ENCODE data around the gene STAP2. TPM values are rescaled to one million over a fixed set of nuclear protein-coding genes. Genes with fewer than 3 reads are reported as not detected.

Gene STAP2
- total RNA-seq, 1 donor from 2014 or later: 66.2 TPM

DNA sequence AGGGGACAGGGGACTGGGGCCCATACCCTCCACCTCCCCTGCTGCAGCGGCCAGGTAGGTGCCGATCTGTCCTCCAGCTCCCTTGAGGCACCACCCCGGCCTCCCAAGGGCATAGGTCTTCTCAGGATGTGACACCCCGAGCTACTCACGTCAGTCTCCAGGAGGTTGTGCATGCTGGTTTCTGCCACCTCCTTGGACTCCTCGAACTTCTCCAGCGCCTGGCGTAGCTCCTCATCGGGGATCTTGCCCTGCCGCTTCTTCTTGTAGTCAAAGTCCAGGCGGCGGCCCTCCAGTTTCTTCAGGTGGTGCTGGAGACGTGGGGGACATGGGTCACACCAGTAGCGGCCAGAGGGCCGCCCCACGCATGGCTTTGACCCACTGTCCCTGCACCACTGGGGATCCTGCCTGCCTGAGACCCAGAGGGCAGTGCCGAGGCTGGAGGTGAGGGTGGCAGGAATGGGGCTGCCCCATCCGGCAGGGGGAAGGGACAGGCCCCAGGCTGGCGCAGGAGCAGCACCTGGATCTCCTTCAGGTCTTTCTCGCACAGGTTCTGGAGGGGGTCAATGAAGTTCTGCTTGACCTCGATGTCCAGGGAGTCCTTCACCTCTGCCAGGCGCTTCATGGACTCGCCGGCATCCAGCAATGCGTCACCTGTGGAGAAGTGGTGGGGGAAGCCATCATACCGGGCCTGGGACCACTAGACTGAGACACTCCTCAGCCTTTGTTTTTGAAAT is 25.1 kb upstream of the STAP2 start:
- H3K27me3 Mint-ChIP-seq (ENCODE audit: unreplicated experiment): peaks cover 15% of the 10 kb centered on the region
- H3K36me3 Mint-ChIP-seq (ENCODE audit: low read depth, unreplicated experiment): peaks cover 7% of the 10 kb centered on the region
- H3K27ac Mint-ChIP-seq (ENCODE audit: unreplicated experiment): no peak overlapping the region
- no peaks in the 10 kb centered on the region for H3K9me3 Mint-ChIP-seq (ENCODE audit: unreplicated experiment)
- TF ChIP-seq, protein P1, sequence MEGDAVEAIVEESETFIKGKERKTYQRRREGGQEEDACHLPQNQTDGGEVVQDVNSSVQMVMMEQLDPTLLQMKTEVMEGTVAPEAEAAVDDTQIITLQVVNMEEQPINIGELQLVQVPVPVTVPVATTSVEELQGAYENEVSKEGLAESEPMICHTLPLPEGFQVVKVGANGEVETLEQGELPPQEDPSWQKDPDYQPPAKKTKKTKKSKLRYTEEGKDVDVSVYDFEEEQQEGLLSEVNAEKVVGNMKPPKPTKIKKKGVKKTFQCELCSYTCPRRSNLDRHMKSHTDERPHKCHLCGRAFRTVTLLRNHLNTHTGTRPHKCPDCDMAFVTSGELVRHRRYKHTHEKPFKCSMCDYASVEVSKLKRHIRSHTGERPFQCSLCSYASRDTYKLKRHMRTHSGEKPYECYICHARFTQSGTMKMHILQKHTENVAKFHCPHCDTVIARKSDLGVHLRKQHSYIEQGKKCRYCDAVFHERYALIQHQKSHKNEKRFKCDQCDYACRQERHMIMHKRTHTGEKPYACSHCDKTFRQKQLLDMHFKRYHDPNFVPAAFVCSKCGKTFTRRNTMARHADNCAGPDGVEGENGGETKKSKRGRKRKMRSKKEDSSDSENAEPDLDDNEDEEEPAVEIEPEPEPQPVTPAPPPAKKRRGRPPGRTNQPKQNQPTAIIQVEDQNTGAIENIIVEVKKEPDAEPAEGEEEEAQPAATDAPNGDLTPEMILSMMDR (IDR thresholded peaks at IDR 0.05; ENCODE audit: unreplicated experiment): no peak
- no peak overlapping the region for H3K4me3 Mint-ChIP-seq (ENCODE audit: unreplicated experiment)
- H3K4me1 Mint-ChIP-seq (ENCODE audit: unreplicated experiment): peaks cover 9% of the 10 kb centered on the region
- no peak for DNase-seq (ENCODE audit: low spot score)

DNA sequence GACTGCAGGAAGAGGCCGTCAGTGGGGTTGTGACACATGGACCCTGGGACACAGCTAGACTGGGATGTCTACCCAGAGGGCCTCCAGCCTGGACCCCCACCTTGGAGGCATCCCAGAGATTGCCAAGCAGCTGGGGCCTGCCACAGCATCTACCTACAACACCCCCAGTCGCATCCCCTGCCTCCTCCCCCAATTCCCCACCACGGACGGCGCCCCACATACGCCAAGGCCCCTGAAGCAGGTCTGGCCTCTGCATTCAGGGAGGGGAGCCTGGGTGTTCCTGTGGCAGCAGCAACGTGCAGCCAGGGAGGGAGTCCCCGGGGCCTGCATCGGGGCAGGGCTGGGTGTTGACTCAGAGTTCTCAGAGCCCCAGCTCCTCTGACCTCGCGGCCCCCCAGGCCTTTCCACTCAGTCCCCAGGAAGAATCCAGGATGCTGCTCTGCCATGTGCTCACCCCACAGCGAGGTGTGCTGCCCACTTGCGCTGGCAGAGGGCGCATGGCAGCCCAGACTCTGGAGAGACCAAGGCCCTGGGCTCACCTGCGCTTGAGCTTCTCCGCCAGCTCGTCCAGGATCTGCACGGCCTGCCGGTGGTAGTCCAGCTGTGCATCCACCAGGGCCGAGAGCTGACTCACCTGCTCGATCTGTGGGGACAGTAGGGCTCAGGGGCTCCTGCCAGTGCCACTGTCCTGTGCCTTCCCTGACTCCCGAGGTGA is 24.4 kb upstream of the STAP2 start:
- Mint-ChIP-seq H3K4me3 (ENCODE audit: unreplicated experiment) (no peak overlapping the region), H3K4me1 (ENCODE audit: unreplicated experiment) (peaks cover 1% of the 10 kb centered on the region), H3K27me3 (ENCODE audit: unreplicated experiment) (peaks cover 14% of the 10 kb centered on the region), H3K9me3 (ENCODE audit: unreplicated experiment) (no peaks in the 10 kb centered on the region), H3K36me3 (ENCODE audit: low read depth, unreplicated experiment) (peaks cover 7% of the 10 kb centered on the region), H3K27ac (ENCODE audit: unreplicated experiment) (no peak overlapping the region)
- no peak for DNase-seq (ENCODE audit: low spot score)
- TF ChIP-seq, protein P1 (IDR thresholded peaks at IDR 0.05; ENCODE audit: unreplicated experiment): no peak

DNA sequence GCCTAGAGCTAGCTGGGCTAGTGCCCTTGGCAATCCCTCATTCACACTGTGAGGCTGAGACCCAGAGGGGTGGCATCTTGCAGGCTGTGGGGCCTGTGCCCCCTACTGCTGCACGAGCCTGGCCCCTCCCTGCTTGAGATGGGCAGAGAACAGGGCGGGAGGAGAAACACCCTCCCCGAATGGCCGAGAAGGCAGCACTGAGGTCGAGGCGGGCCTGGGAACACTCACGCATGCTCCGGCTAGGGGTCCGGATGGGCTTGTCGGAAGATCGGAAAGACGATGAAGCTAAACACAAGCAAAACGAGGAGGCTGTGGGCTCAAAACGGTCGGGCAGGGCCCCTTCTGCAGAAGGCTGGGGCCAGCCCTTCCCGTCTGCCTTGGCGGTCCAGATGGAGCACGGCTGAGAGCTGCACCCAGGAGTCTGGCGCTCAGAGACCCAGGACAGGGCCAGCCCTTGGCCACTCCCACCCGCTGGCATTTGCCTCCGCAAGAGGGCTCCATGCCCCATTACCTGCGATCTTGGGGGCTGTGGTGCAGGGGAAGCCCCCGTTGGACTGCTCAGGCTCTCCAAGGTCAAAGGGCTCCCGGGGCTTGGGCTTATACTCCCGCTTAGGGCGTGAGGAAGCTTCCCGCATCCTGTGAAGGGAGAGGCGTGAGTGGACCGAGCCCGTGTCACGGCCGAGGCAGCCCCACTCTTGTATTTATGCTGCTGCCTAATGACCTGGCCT is 23.6 kb upstream of the STAP2 start:
- Mint-ChIP-seq H3K27me3 (ENCODE audit: unreplicated experiment) (peaks cover 10% of the 10 kb centered on the region), H3K4me3 (ENCODE audit: unreplicated experiment) (peak overlapping the region; percentile 62), H3K27ac (ENCODE audit: unreplicated experiment) (no peak overlapping the region), H3K4me1 (ENCODE audit: unreplicated experiment) (no peaks in the 10 kb centered on the region), H3K36me3 (ENCODE audit: low read depth, unreplicated experiment) (peaks cover 7% of the 10 kb centered on the region), H3K9me3 (ENCODE audit: unreplicated experiment) (no peaks in the 10 kb centered on the region)
- DNase-seq (ENCODE audit: low spot score): no peak
- TF ChIP-seq, protein P1 (IDR thresholded peaks at IDR 0.05; ENCODE audit: unreplicated experiment): no peak

GRCh38 chr19:4361152-4362046 is 22.8 kb upstream of the STAP2 start:
- Mint-ChIP-seq H3K4me1 (ENCODE audit: unreplicated experiment) (no peaks in the 10 kb centered on the region), H3K27me3 (ENCODE audit: unreplicated experiment) (peaks cover 10% of the 10 kb centered on the region), H3K27ac (ENCODE audit: unreplicated experiment) (no peak overlapping the region), H3K36me3 (ENCODE audit: low read depth, unreplicated experiment) (peaks cover 7% of the 10 kb centered on the region), H3K4me3 (ENCODE audit: unreplicated experiment) (no peak overlapping the region), H3K9me3 (ENCODE audit: unreplicated experiment) (no peaks in the 10 kb centered on the region)
- TF ChIP-seq, protein P1 (IDR thresholded peaks at IDR 0.05; ENCODE audit: unreplicated experiment): no peak
- no peak for DNase-seq (ENCODE audit: low spot score)

Data from endothelial cell (in vitro differentiated cells).